ENCODE data around the gene CFAP46.

GRCh38 chr10:132836248-132836831, 106.0 kb downstream of the CFAP46 start:
- no peak for TF ChIP-seq CTCF (IDR thresholded peaks at IDR 0.05)
- no peak for TF ChIP-seq EZH2 (IDR thresholded peaks at IDR 0.05; ENCODE audit: borderline replicate concordance, insufficient read depth, low read depth, low read length, poor library complexity, severe bottlenecking)
